ENCODE measurements around the gene ZER1.

The ZER1 gene

GRCh38 chr9:128732576-128732975 lies 39.2 kb downstream of the ZER1 start:
- no peak for DNase-seq

DNA sequence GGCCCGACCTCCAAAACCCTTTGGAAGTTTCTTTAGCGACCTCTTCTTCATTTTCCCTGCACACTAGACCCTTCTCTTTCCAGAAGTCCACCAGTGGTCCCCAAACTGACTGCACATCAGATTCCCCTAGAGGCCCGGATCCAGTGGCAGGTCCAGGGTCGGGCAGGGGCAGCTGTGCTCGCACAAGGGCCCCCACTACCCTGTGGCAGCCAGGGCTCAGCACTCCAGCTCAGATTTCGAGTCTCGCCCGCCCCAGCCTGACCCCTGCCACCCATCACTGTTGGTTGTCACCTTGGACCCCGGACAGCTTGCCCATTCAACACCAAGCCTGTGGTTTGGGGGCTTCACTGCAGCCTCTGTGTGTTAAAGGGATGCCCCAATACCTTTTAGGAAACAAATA lies 40.0 kb downstream of the ZER1 start:
- no peak for DNase-seq

DNA sequence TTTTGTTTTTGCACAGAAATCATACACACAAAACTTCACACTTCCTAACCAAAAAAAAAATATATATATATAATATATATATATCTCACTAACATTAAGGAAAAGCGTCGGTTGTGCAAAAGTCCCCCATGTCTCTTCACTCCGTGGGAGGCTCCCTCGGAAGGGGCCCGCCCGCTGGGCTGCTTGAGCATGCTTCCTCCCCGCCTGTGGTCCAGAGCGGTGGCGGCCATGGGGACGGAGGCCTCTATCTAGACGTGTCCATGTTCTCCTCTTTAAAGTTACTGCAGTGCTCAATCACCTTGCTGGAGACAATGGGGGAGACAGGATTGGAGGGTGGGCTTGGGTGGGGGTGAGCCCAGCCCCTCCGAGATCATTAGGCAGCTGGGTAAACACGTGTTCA lies 40.6 kb downstream of the ZER1 start:
- DNase-seq: no peak

DNA sequence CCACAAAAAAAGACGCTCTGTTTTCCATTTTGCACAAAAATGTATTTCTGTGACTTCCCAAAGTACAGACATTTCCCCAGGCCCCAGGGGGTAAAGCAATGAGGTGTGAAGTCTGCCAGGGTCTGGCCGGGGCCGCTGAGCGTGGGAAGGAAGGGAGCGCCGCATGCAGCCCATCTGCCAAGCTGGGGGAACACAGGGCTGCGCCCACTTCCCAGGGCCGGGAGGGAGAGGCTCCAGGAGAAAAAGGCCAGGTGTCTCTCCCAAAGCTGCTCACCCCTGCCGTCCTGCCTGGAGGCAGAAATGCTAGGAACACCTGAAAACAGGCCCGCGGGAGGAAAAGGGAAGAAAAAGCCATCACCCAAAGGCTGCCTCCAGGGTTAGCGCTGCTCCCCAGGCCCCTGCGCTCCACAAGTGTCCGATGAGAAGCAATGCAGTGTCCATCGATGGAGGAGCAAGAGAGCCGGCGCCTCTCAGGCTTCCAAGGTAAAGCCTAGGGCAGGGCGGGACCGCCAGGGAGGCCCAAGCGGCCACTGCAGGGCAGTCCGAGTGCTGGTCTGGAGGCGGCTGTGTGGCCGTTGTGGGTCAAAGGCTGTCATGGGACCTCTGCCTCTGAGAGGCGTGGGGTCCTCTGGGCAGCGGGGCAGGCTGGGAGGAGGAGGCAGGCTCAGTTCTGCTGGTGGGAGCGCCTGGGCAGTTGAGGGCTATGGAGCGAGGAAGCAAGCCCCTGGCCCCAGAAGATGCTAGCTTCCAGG lies 41.8 kb downstream of the ZER1 start:
- DNase-seq: no peak

DNA sequence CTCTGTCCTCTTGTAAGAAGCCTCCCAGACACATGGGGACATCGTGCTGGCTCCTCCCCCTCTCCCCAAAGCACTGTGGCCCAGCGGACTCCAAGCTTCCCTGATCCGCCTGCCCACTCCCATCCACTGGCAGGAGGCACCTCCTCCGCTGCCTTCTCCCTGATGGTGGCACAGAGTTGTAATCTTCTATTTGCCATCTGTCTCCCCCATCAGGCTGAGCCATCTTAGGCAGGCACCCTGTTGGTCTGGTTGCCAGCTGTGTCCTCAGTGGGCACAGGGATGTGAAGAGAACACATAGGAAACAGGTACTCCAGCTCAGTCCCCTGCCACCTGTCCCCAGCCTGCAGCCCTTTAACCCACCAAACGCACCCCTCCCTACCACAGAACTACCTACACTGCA lies 42.4 kb downstream of the ZER1 start:
- DNase-seq: no peak

DNA sequence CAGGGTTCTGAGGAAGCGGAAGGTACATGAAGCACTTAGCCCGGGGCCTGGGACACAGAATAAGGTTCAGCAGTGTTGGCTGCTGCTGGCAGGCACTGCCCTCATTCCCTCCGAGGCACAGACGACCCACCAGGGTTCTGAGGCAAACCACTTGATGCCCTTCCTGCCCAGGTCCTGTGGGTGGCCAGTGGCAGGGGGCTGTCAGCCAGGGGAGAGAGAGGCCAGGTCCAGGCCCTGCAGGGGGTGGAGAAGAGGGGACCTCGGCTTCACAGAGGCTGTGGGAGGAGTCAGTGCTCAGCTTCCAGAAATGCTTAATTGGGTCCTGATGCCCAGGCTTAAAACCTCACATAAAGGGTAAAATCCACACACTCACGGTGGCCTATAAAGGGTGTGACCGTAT lies 43.4 kb downstream of the ZER1 start:
- DNase-seq: no peak

DNA sequence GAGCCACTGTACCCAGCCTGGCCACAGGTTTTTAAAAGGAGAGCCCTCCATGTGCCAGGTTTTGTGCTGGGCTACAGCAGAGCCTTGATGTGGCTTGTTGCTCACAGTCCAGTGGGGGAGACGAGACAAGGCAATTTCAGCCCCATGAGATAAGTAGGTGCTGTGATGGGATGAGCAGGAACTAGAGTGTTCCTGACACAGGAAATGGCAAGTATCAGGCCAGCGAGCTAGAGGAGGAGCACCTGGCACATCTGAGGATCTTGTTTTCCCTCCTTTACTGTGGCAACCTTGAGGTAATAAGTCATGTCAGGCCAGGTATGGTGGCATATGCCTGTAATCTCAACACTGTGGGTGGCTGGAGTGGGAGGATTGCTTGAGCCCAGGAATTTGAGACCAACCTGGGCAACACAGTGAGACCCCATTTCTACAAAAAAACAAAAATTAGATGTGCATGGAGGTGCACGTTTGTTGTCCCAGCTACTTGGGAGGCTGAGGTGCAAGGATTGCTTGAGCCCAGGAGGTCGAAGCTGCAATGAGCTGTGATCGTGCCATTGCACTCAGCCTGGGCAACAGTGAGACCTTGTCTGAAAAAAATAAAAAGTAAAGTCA lies 44.0 kb downstream of the ZER1 start:
- no peak for DNase-seq

GRCh38 chr9:128724744-128725211 lies 46.9 kb downstream of the ZER1 start:
- DNase-seq: peak; percentile 30

- peak; percentile 97 for DNase-seq
Observed at GRCh38 chr9:128723866-128724743, 47.6 kb downstream of the ZER1 start, which contains the start of gene ZDHHC12. Gene ZDHHC12 (minus strand): TSS chr9:128724127. CDS start chr9:128724093, 34 bp downstream.

- no peak for DNase-seq
Observed at GRCh38 chr9:128723352-128723865, 48.3 kb downstream of the ZER1 start.

DNA sequence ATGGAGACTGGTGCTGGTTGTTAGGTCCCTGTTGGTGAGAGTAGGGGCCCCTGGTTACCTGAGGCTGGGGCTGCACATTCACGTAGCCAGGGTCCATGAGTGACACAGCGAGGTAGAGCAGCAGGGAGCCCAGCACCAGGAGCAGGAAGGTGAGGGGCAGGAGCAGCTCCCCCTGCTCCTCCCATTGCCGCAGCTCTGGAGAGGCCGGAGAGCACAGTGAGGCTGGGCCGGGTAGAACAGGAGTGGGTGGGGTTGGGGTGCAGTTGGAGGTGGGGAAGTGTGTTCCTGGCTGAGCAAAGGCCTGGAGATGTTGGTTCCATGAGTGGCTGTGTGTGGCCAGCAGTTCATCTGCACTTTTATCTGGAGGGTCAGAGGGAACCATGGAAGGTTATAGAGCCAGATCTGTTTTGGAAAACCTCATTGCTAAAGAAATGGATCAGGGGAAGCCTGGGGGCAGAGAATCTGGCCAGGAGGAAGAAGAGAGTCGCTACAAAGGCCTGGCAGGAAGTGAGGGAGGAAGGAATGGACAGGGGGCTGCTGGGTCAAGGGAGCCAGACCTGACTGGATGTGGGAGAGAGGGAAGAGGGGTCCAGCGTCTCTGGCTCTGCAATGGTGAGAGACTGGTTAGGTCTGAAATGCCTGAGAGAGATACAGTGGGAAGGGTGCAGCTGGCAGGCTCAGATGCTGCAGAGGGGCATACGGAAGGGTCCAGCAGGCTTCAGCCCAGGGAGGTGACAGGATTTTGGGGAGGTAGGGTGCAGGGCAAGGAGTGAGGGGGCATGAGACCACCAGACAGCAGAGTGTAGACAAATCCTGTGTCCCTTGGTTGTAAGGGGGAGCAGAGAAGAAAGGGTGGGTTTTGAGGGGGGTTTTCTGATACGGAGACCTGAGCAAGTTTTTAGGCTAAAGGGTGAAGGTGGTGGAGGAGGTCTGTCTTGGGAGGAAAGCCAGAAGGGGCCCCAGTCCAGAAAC lies 49.1 kb downstream of the ZER1 start:
- DNase-seq: no peak

GRCh38 chr9:128721487-128722010 lies 50.2 kb downstream of the ZER1 start:
- DNase-seq: no peak

GRCh38 chr9:128720841-128721486 lies 50.8 kb downstream of the ZER1 start:
- no peak for DNase-seq

GRCh38 chr9:128719919-128720605 lies 51.7 kb downstream of the ZER1 start:
- no peak for DNase-seq

DNA sequence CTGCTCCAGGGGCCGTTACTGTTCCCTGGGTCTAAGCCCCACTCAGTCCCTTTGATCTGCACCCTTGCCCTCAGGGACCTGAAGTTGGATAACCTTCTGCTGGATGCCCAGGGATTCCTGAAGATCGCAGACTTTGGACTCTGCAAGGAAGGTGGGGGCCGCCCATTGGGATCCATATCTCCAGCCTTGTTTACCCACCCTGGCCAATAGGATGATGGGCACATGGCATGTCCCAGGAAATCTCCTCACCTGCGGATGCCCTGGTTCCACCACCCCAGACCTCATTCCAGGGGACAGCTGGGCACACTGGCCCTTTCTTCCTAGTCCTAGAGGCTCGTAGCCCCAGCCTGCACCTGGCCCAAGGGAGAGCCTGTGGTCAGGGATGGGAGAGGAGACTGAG lies 53.3 kb downstream of the ZER1 start:
- no peak for DNase-seq

DNA sequence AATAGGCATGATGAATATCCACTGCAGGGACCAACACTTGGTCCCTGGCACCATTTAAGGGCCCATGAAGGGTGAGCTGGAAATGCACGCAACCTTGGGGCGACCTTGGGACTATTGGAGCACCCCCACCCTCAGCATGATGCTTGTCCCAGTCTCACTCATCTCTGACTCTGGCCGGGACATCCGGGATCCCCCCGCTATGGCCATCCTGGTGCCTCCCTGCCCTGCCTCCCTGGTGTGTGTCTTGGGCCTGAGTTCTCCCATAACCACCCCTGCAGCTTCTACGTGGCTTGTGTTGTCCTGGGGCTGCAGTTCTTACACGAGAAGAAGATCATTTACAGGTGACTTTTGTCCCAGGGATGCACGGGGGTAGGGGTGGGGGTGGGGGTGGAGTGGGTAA lies 53.7 kb downstream of the ZER1 start:
- DNase-seq: no peak

DNA sequence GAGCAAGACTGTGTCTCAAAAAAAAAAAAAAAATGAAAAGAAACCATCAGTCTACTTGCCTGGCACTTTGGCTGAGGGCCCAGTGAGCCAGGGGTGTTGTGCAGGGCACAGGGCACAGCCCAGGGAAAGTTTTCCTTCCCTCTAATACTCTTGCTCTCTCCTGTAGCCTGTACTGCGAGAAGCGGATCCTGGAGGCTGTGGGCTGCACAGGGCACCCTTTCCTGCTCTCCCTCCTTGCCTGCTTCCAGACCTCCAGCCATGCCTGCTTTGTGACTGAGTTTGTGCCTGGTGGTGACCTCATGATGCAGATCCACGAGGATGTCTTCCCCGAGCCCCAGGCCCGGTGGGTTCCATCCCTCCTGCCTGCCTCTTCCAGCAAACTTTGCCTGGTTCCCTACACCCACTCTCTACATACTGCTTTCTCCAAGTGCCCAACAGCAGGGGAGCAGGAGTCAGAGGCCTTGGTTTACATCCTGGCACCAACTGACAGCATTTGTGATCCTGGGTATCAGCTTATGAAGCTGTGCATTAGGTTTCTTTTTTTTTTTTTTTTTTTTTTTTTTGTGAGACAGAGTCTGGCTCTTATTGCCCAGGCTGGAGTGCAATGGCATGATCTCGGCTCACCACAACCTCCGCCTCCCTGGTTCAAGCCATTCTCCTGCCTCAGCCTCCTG lies 55.0 kb downstream of the ZER1 start:
- DNase-seq: no peak

GRCh38 chr9:128715436-128715750 lies 56.3 kb downstream of the ZER1 start:
- DNase-seq: no peak

GRCh38 chr9:128714586-128715435 lies 56.9 kb downstream of the ZER1 start:
- DNase-seq: no peak

Measured in NCI-H1092 (cell line).